Tibial nerve (tissue), 4 donors: ENCODE results near the gene ZFAND2B.

Experiments
- EP300 ChIP-seq, 2 donors: sonication (generic); formaldehyde crosslinking; IDR thresholded peaks; one replicate each; pipeline ENCODE4 v1.6.1; 2017; ENCODE audit warnings: antibody characterized with exemption in 2 of 2, mild to moderate bottlenecking in 1 of 2
- POLR2A ChIP-seq, 2 donors: fragments of 450-650 bp; IDR thresholded peaks; one replicate each; pipeline ENCODE4 v1.6.1; 2017; ENCODE audit warnings: antibody characterized with exemption in 2 of 2, mild to moderate bottlenecking in 2 of 2, moderate library complexity in 2 of 2
- TF ChIP-seq, protein P1 (sequence below), 5 experiments: fragments of 200-600 bp in 3 of 5; fragments of 450-650 bp in 2 of 5; sonication (generic) in 3 of 5; IDR thresholded peaks; one replicate each; pipeline ENCODE4 v1.5.1; 2016 to 2019; ENCODE audit warnings: antibody characterized with exemption in 5 of 5, mild to moderate bottlenecking in 3 of 5, moderate library complexity in 2 of 5

DNA sequence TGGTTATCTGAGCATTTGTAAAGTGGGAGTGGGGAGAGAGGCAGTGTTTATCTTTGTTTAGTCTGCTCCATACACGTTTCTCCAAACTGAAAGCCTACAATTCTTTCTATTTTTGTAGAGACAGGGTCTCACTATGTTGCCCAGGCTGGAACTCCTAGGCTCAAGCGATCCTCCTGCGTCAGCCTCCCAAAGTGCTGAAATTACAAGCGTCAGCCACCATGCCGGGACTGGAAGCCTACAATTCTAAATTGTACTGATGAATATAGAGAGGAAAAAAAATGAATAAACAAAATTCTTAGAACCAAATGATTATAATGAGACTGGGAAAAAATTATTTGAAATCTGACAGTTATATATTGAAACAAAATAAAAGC is 1.4 kb upstream of the ZFAND2B start:
- TF ChIP-seq EP300 (IDR thresholded peaks at IDR 0.05): no peak
- no peak for TF ChIP-seq POLR2A (IDR thresholded peaks at IDR 0.05)
- TF ChIP-seq, protein P1, sequence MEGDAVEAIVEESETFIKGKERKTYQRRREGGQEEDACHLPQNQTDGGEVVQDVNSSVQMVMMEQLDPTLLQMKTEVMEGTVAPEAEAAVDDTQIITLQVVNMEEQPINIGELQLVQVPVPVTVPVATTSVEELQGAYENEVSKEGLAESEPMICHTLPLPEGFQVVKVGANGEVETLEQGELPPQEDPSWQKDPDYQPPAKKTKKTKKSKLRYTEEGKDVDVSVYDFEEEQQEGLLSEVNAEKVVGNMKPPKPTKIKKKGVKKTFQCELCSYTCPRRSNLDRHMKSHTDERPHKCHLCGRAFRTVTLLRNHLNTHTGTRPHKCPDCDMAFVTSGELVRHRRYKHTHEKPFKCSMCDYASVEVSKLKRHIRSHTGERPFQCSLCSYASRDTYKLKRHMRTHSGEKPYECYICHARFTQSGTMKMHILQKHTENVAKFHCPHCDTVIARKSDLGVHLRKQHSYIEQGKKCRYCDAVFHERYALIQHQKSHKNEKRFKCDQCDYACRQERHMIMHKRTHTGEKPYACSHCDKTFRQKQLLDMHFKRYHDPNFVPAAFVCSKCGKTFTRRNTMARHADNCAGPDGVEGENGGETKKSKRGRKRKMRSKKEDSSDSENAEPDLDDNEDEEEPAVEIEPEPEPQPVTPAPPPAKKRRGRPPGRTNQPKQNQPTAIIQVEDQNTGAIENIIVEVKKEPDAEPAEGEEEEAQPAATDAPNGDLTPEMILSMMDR (IDR thresholded peaks at IDR 0.05): no peak
